ENCODE measurements around the gene BRIP1.

BRIP1 gene

GRCh38 chr17:61657338-61657737 is 206.0 kb downstream of the BRIP1 start:
- no peak for ATAC-seq
- TF ChIP-seq ZNF565 (CRISPR knock-in tag; conservative IDR thresholded peaks at IDR 0.05; ENCODE audit: low read depth): no peak
- TF ChIP-seq GLIS3 (CRISPR knock-in tag; IDR thresholded peaks at IDR 0.05): no peak
- TF ChIP-seq TCF4 (CRISPR knock-in tag; IDR thresholded peaks at IDR 0.05; ENCODE audit: borderline replicate concordance): no peak
- TF ChIP-seq OSR1 (CRISPR knock-in tag; IDR thresholded peaks at IDR 0.05): no peak
- no peak for TF ChIP-seq ARNTL (CRISPR knock-in tag; IDR thresholded peaks at IDR 0.05; ENCODE audit: borderline replicate concordance, low read depth)

- peak; percentile 12; the same call in 1 of the 2 replicates for TF ChIP-seq ISL1 (CRISPR knock-in tag; IDR thresholded peaks at IDR 0.05)
- TF ChIP-seq PATZ1 (CRISPR knock-in tag; IDR thresholded peaks at IDR 0.05; ENCODE audit: borderline replicate concordance): no peak
- no peak for TF ChIP-seq CSDC2 (CRISPR knock-in tag; IDR thresholded peaks at IDR 0.05)
- no peak for TF ChIP-seq OSR1 (CRISPR knock-in tag; IDR thresholded peaks at IDR 0.05)
- no peak for TF ChIP-seq TCF4 (CRISPR knock-in tag; IDR thresholded peaks at IDR 0.05; ENCODE audit: borderline replicate concordance)
- TF ChIP-seq ZC3H10 (CRISPR knock-in tag; IDR thresholded peaks at IDR 0.05): no peak
- ATAC-seq: no peak
These were observed 206.6 kb downstream of the BRIP1 start for GRCh38 chr17:61656721-61657217.

GRCh38 chr17:61650749-61651148 is 212.6 kb downstream of the BRIP1 start:
- ATAC-seq: no peak
- no peak for TF ChIP-seq PATZ1 (CRISPR knock-in tag; IDR thresholded peaks at IDR 0.05; ENCODE audit: borderline replicate concordance)
- no peak for TF ChIP-seq GLIS3 (CRISPR knock-in tag; IDR thresholded peaks at IDR 0.05)
- TF ChIP-seq OSR1 (CRISPR knock-in tag; IDR thresholded peaks at IDR 0.05): no peak
- no peak for TF ChIP-seq ESRRG (CRISPR knock-in tag; IDR thresholded peaks at IDR 0.05)
- no peak for TF ChIP-seq CSDC2 (CRISPR knock-in tag; IDR thresholded peaks at IDR 0.05)
- TF ChIP-seq POU6F1 (CRISPR knock-in tag; IDR thresholded peaks at IDR 0.05; ENCODE audit: borderline replicate concordance, low read depth): no peak
- TF ChIP-seq ZFP3 (CRISPR knock-in tag; IDR thresholded peaks at IDR 0.05): no peak
- no peak for TF ChIP-seq ARNTL (CRISPR knock-in tag; IDR thresholded peaks at IDR 0.05; ENCODE audit: borderline replicate concordance, low read depth)
- TF ChIP-seq CSRNP3 (CRISPR knock-in tag; IDR thresholded peaks at IDR 0.05): no peak
- no peak for TF ChIP-seq ZFP30 (CRISPR knock-in tag; IDR thresholded peaks at IDR 0.05)
- no peak for TF ChIP-seq TOX (CRISPR knock-in tag; IDR thresholded peaks at IDR 0.05; ENCODE audit: borderline replicate concordance)
- no peak for TF ChIP-seq ZNF8 (CRISPR knock-in tag; IDR thresholded peaks at IDR 0.05)

- no peak for ATAC-seq
- no peak for TF ChIP-seq ZNF8 (CRISPR knock-in tag; IDR thresholded peaks at IDR 0.05)
- TF ChIP-seq PATZ1 (CRISPR knock-in tag; IDR thresholded peaks at IDR 0.05; ENCODE audit: borderline replicate concordance): no peak
- no peak for TF ChIP-seq POU6F1 (CRISPR knock-in tag; IDR thresholded peaks at IDR 0.05; ENCODE audit: borderline replicate concordance, low read depth)
- TF ChIP-seq CREB5 (CRISPR knock-in tag; IDR thresholded peaks at IDR 0.05; ENCODE audit: low read depth): no peak
- TF ChIP-seq TSHZ2 (CRISPR knock-in tag; IDR thresholded peaks at IDR 0.05): no peak
- no peak for TF ChIP-seq BACH2 (CRISPR knock-in tag; IDR thresholded peaks at IDR 0.05; ENCODE audit: borderline replicate concordance)
- TF ChIP-seq TOX (CRISPR knock-in tag; IDR thresholded peaks at IDR 0.05; ENCODE audit: borderline replicate concordance): no peak
- no peak for TF ChIP-seq ZC3H10 (CRISPR knock-in tag; IDR thresholded peaks at IDR 0.05)
- TF ChIP-seq ZNF565 (CRISPR knock-in tag; conservative IDR thresholded peaks at IDR 0.05; ENCODE audit: low read depth): no peak
- no peak for TF ChIP-seq OSR1 (CRISPR knock-in tag; IDR thresholded peaks at IDR 0.05)
- TF ChIP-seq TCF4 (CRISPR knock-in tag; IDR thresholded peaks at IDR 0.05; ENCODE audit: borderline replicate concordance): no peak
- TF ChIP-seq ESRRG (CRISPR knock-in tag; IDR thresholded peaks at IDR 0.05): no peak
- TF ChIP-seq GLIS3 (CRISPR knock-in tag; IDR thresholded peaks at IDR 0.05): no peak
These were observed 214.7 kb downstream of the BRIP1 start for GRCh38 chr17:61648587-61648986.

Data from SK-N-SH treated with all-trans-retinoic acid at 6 μM for 48 hours (cell line).